ENCODE results near the gene WNT8B.

WNT8B gene

GRCh38 chr10:100483876-100484666, 21.3 kb downstream of the WNT8B start:
- DNase-seq, result no peak

- no peak for DNase-seq
These were observed 22.6 kb downstream of the WNT8B start for GRCh38 chr10:100485366-100485765.

- no peak for DNase-seq
These were observed 23.1 kb downstream of the WNT8B start for GRCh38 chr10:100485801-100486495.

GRCh38 chr10:100487529-100487928, 24.7 kb downstream of the WNT8B start:
- DNase-seq, result no peak

GRCh38 chr10:100489396-100489795, 26.6 kb downstream of the WNT8B start:
- DNase-seq, result no peak

- no peak for DNase-seq
These were observed 27.7 kb downstream of the WNT8B start for GRCh38 chr10:100490531-100490930.

GRCh38 chr10:100496567-100496966, 33.8 kb downstream of the WNT8B start:
- no peak for DNase-seq

GRCh38 chr10:100498059-100498458, 35.2 kb downstream of the WNT8B start:
- DNase-seq, result no peak

- no peak for DNase-seq
These were observed 38.6 kb downstream of the WNT8B start for GRCh38 chr10:100501423-100501822.

GRCh38 chr10:100502926-100503494, 40.2 kb downstream of the WNT8B start:
- no peak for DNase-seq

GRCh38 chr10:100504096-100504495, 41.3 kb downstream of the WNT8B start:
- no peak for DNase-seq

GRCh38 chr10:100505164-100505563, 42.4 kb downstream of the WNT8B start:
- DNase-seq, result no peak

GRCh38 chr10:100506596-100507356, 44.0 kb downstream of the WNT8B start:
- no peak for DNase-seq

- no peak for DNase-seq
These were observed 44.5 kb downstream of the WNT8B start for GRCh38 chr10:100507357-100507732.

GRCh38 chr10:100508266-100508665, 45.5 kb downstream of the WNT8B start:
- no peak for DNase-seq

- DNase-seq, result peak; percentile 68
These were observed 45.9 kb downstream of the WNT8B start for GRCh38 chr10:100508691-100509150.

- DNase-seq, result peak; percentile 37
These were observed 46.5 kb downstream of the WNT8B start for GRCh38 chr10:100509241-100509840.

- DNase-seq, result peak; percentile 85
These were observed 47.9 kb downstream of the WNT8B start for GRCh38 chr10:100510533-100511308.

GRCh38 chr10:100515612-100516011, 52.8 kb downstream of the WNT8B start:
- DNase-seq, result no peak

- no peak for DNase-seq
These were observed 54.0 kb downstream of the WNT8B start for GRCh38 chr10:100516847-100517246.

- peak; percentile 61 for DNase-seq
These were observed 56.0 kb downstream of the WNT8B start for GRCh38 chr10:100518761-100519241.
